HEK293 (cell line): ENCODE measurements around the gene TEAD1.
A peak's percentile ranks its signal among the peaks of the same experiment; 100 is the strongest.

ENCODE experiments used
- BCL11B ChIP-seq: fragments of 450-650 bp; formaldehyde crosslinking; IDR thresholded peaks from 2 replicates; pipeline ENCODE4 v1.5.1; 2016; ENCODE audit warnings: low read depth, missing biosample characterization, missing genetic modification characterization
- ELK4 ChIP-seq: IDR thresholded peaks from 2 replicates; pipeline ENCODE4 v1.6.1; 2011; ENCODE audit warnings: mild to moderate bottlenecking, low read depth, low read length, borderline replicate concordance
- KLF1 ChIP-seq: fragments of 450-650 bp; formaldehyde crosslinking; IDR thresholded peaks from 2 replicates; pipeline ENCODE4 v1.5.1; 2016; ENCODE audit warnings: missing biosample characterization, missing genetic modification characterization
- PRDM4 ChIP-seq: fragments of 450-650 bp; formaldehyde crosslinking; IDR thresholded peaks from 2 replicates; pipeline ENCODE4 v1.5.1; 2017; ENCODE audit warnings: missing biosample characterization, missing genetic modification characterization
- SALL2 ChIP-seq: fragments of 450-650 bp; formaldehyde crosslinking; IDR thresholded peaks from 2 replicates; pipeline ENCODE4 v1.5.0; 2017; ENCODE audit warnings: missing biosample characterization, mild to moderate bottlenecking, missing genetic modification characterization, borderline replicate concordance
- SCRT2 ChIP-seq: fragments of 450-650 bp; formaldehyde crosslinking; IDR thresholded peaks from 2 replicates; pipeline ENCODE4 v1.5.1; 2016; ENCODE audit warnings: missing biosample characterization, missing genetic modification characterization
- SP7 ChIP-seq: fragments of 450-650 bp; formaldehyde crosslinking; IDR thresholded peaks from 2 replicates; pipeline ENCODE4 v1.5.1; 2016; ENCODE audit warnings: missing biosample characterization, missing genetic modification characterization
- ZBTB1 ChIP-seq: fragments of 450-650 bp; formaldehyde crosslinking; IDR thresholded peaks from 2 replicates; pipeline ENCODE4 v1.5.1; 2016; ENCODE audit warnings: missing biosample characterization, missing genetic modification characterization
- ZBTB11 ChIP-seq: fragments of 450-650 bp; formaldehyde crosslinking; conservative IDR thresholded peaks from 2 replicates; pipeline ENCODE4 v1.5.1; 2016; ENCODE audit warnings: low read depth, missing biosample characterization, missing genetic modification characterization
- ZBTB17 ChIP-seq: fragments of 450-650 bp; formaldehyde crosslinking; IDR thresholded peaks from 2 replicates; pipeline ENCODE4 v1.5.1; 2016; ENCODE audit warnings: missing biosample characterization, missing genetic modification characterization
- ZBTB48 ChIP-seq: fragments of 450-650 bp; formaldehyde crosslinking; IDR thresholded peaks from 2 replicates; pipeline ENCODE4 v1.5.1; 2016; ENCODE audit warnings: missing biosample characterization, missing genetic modification characterization
- ZBTB49 ChIP-seq: fragments of 450-650 bp; formaldehyde crosslinking; IDR thresholded peaks from 2 replicates; pipeline ENCODE4 v1.5.1; 2016; ENCODE audit warnings: missing biosample characterization, missing genetic modification characterization, low read depth
- ZEB2 ChIP-seq: fragments of 450-650 bp; formaldehyde crosslinking; IDR thresholded peaks from 2 replicates; pipeline ENCODE4 v1.5.1; 2016; ENCODE audit warnings: missing biosample characterization, missing genetic modification characterization
- ZFP37 ChIP-seq: fragments of 450-650 bp; formaldehyde crosslinking; IDR thresholded peaks from 2 replicates; pipeline ENCODE4 v1.5.1; 2016; ENCODE audit warnings: missing biosample characterization, missing genetic modification characterization
- ZNF132 ChIP-seq: fragments of 450-650 bp; formaldehyde crosslinking; IDR thresholded peaks from 2 replicates; pipeline ENCODE4 v1.5.1; 2017; ENCODE audit warnings: missing biosample characterization, missing genetic modification characterization, borderline replicate concordance
- ZNF138 ChIP-seq: fragments of 450-650 bp; formaldehyde crosslinking; IDR thresholded peaks from 2 replicates; pipeline ENCODE4 v1.5.1; 2016; ENCODE audit warnings: missing biosample characterization, missing genetic modification characterization, borderline replicate concordance
- ZNF148 ChIP-seq: fragments of 450-650 bp; formaldehyde crosslinking; IDR thresholded peaks from 2 replicates; pipeline ENCODE4 v1.5.0; 2017; ENCODE audit warnings: missing biosample characterization, missing genetic modification characterization, borderline replicate concordance
- ZNF211 ChIP-seq: fragments of 450-650 bp; formaldehyde crosslinking; IDR thresholded peaks from 2 replicates; pipeline ENCODE4 v1.5.1; 2016; ENCODE audit warnings: low read depth, missing biosample characterization, missing genetic modification characterization
- ZNF248 ChIP-seq: fragments of 450-650 bp; formaldehyde crosslinking; IDR thresholded peaks from 2 replicates; pipeline ENCODE4 v1.5.1; 2017; ENCODE audit warnings: missing biosample characterization, missing genetic modification characterization
- ZNF302 ChIP-seq: fragments of 450-650 bp; formaldehyde crosslinking; IDR thresholded peaks from 2 replicates; pipeline ENCODE4 v1.5.1; 2016; ENCODE audit warnings: missing biosample characterization, missing genetic modification characterization, low read depth
- ZNF473 ChIP-seq: fragments of 450-650 bp; formaldehyde crosslinking; IDR thresholded peaks from 2 replicates; pipeline ENCODE4 v1.5.1; 2017; ENCODE audit warnings: missing biosample characterization, missing genetic modification characterization
- ZNF48 ChIP-seq: fragments of 450-650 bp; formaldehyde crosslinking; IDR thresholded peaks from 2 replicates; pipeline ENCODE4 v1.5.1; 2016; ENCODE audit warnings: missing biosample characterization, missing genetic modification characterization
- ZNF549 ChIP-seq: fragments of 450-650 bp; IDR thresholded peaks from 2 replicates; pipeline ENCODE4 v1.5.1; 2018; ENCODE audit warnings: missing biosample characterization, missing genetic modification characterization, mild to moderate bottlenecking, inconsistent platforms, moderate library complexity
- ZNF701 ChIP-seq: fragments of 450-650 bp; formaldehyde crosslinking; IDR thresholded peaks from 2 replicates; pipeline ENCODE4 v1.5.1; 2016; ENCODE audit warnings: missing biosample characterization, missing genetic modification characterization
- ZNF704 ChIP-seq: fragments of 450-650 bp; formaldehyde crosslinking; IDR thresholded peaks from 2 replicates; pipeline ENCODE4 v1.5.1; 2016; ENCODE audit warnings: missing biosample characterization, missing genetic modification characterization
- ZNF707 ChIP-seq: fragments of 450-650 bp; formaldehyde crosslinking; IDR thresholded peaks from 2 replicates; pipeline ENCODE4 v1.5.1; 2016; ENCODE audit warnings: missing biosample characterization, missing genetic modification characterization

Gene TEAD1

GRCh38 chr11:12831471-12832202 is 157.4 kb downstream of the TEAD1 start (continued):
- no peak for TF ChIP-seq ZNF707
- TF ChIP-seq ZBTB48, result no peak
- TF ChIP-seq ZNF248 (tag by site-specific recombination), result no peak
- TF ChIP-seq ZNF48 (tag by site-specific recombination), result no peak
- no peak for TF ChIP-seq ZFP37
- TF ChIP-seq BCL11B (tag by site-specific recombination), result no peak
- TF ChIP-seq ZEB2, result no peak
- no peak for TF ChIP-seq ZNF148 (tag by site-specific recombination)
- peak; percentile 22; the same call in 1 of the 2 replicates for TF ChIP-seq ZBTB17 (tag by site-specific recombination)
- TF ChIP-seq ZNF473 (tag by site-specific recombination), result no peak
- TF ChIP-seq ZNF704 (tag by site-specific recombination), result no peak
- no peak for TF ChIP-seq ZBTB49 (tag by site-specific recombination)
- no peak for TF ChIP-seq KLF1 (tag by site-specific recombination)
- 0 out of 2 replicates have a peak, but pooled peaks have one; percentile 15 for TF ChIP-seq PRDM4 (tag by site-specific recombination)
- TF ChIP-seq ELK4, result no peak
- TF ChIP-seq ZNF302 (tag by site-specific recombination), result no peak
- no peak for TF ChIP-seq ZNF138
- TF ChIP-seq ZBTB1 (tag by site-specific recombination), result no peak
- TF ChIP-seq ZNF211 (tag by site-specific recombination), result no peak
- TF ChIP-seq SCRT2, result peak; percentile 49; the same call in 1 of the 2 replicates
- TF ChIP-seq ZNF132 (tag by site-specific recombination), result no peak
- 0 out of 2 replicates have a peak, but pooled peaks have one; percentile 37 for TF ChIP-seq SP7 (tag by site-specific recombination)
- TF ChIP-seq ZNF701, result no peak
- TF ChIP-seq SALL2 (tag by site-specific recombination), result no peak
- no peak for TF ChIP-seq ZBTB11
- TF ChIP-seq ZNF549 (tag by site-specific recombination), result no peak
